Measurements from ENCODE around the gene SEMA4D.

Gene SEMA4D

GRCh38 chr9:89380437-89381307, 117.2 kb downstream of the SEMA4D start:
- Histone ChIP-seq H3K9ac (ENCODE audit: low read length) (no peak overlapping the region), H3K36me3 (replicated peaks; ENCODE audit: low read depth, low read length) (no peaks in the 10 kb centered on the region), H2AFZ (ENCODE audit: low read depth, low read length) (no peak overlapping the region), H3K79me2 (ENCODE audit: low read length) (no peaks in the 10 kb centered on the region), H3K4me2 (ENCODE audit: low read length) (no peak overlapping the region), H4K20me1 (ENCODE audit: insufficient read depth, low read length) (no peaks in the 10 kb centered on the region), H3K9me3 (ENCODE audit: insufficient read depth, low read length) (no peaks in the 10 kb centered on the region), H3K27ac (ENCODE audit: low read length) (no peak overlapping the region), H3K4me1 (ENCODE audit: low read length) (no peaks in the 10 kb centered on the region), H3K4me3 (ENCODE audit: low read length) (no peak overlapping the region), H3K27me3 (ENCODE audit: low read depth, low read length) (no peaks in the 10 kb centered on the region)
- TF ChIP-seq EZH2phosphoT487 (IDR thresholded peaks at IDR 0.05; ENCODE audit: low read depth) (no peak), CTCF (IDR thresholded peaks at IDR 0.05; ENCODE audit: low read depth, low read length) (no peak)

GRCh38 chr9:89379508-89380115, 118.3 kb downstream of the SEMA4D start:
- Histone ChIP-seq H3K27ac (ENCODE audit: low read length) (no peak overlapping the region), H3K9me3 (ENCODE audit: insufficient read depth, low read length) (no peaks in the 10 kb centered on the region), H3K4me1 (ENCODE audit: low read length) (peaks cover 6% of the 10 kb centered on the region), H3K9ac (ENCODE audit: low read length) (no peak overlapping the region), H3K4me2 (ENCODE audit: low read length) (no peak overlapping the region), H4K20me1 (ENCODE audit: insufficient read depth, low read length) (no peaks in the 10 kb centered on the region), H2AFZ (ENCODE audit: low read depth, low read length) (no peak overlapping the region), H3K36me3 (replicated peaks; ENCODE audit: low read depth, low read length) (no peaks in the 10 kb centered on the region), H3K79me2 (ENCODE audit: low read length) (no peaks in the 10 kb centered on the region), H3K27me3 (ENCODE audit: low read depth, low read length) (no peaks in the 10 kb centered on the region), H3K4me3 (ENCODE audit: low read length) (no peak overlapping the region)
- TF ChIP-seq CTCF (IDR thresholded peaks at IDR 0.05; ENCODE audit: low read depth, low read length) (no peak), EZH2phosphoT487 (IDR thresholded peaks at IDR 0.05; ENCODE audit: low read depth) (no peak)

- no peaks in the 10 kb centered on the region for H3K36me3 ChIP-seq (replicated peaks; ENCODE audit: low read depth, low read length)
- no peaks in the 10 kb centered on the region for H3K79me2 ChIP-seq (ENCODE audit: low read length)
- no peak overlapping the region for H3K4me3 ChIP-seq (ENCODE audit: low read length)
- H3K9me3 ChIP-seq (ENCODE audit: insufficient read depth, low read length), result no peaks in the 10 kb centered on the region
- peaks cover 6% of the 10 kb centered on the region for H3K4me1 ChIP-seq (ENCODE audit: low read length)
- H4K20me1 ChIP-seq (ENCODE audit: insufficient read depth, low read length), result no peaks in the 10 kb centered on the region
- H3K9ac ChIP-seq (ENCODE audit: low read length), result no peak overlapping the region
- no peak overlapping the region for H3K27ac ChIP-seq (ENCODE audit: low read length)
- TF ChIP-seq CTCF (IDR thresholded peaks at IDR 0.05; ENCODE audit: low read depth, low read length) (no peak), EZH2phosphoT487 (IDR thresholded peaks at IDR 0.05; ENCODE audit: low read depth) (no peak)
- no peak overlapping the region for H2AFZ ChIP-seq (ENCODE audit: low read depth, low read length)
- no peak overlapping the region for H3K4me2 ChIP-seq (ENCODE audit: low read length)
- H3K27me3 ChIP-seq (ENCODE audit: low read depth, low read length), result no peaks in the 10 kb centered on the region
Measured at GRCh38 chr9:89379031-89379430, 118.9 kb downstream of the SEMA4D start.

GRCh38 chr9:89378541-89378940, 119.4 kb downstream of the SEMA4D start:
- no peak overlapping the region for H3K27ac ChIP-seq (ENCODE audit: low read length)
- no peak overlapping the region for H2AFZ ChIP-seq (ENCODE audit: low read depth, low read length)
- H3K36me3 ChIP-seq (replicated peaks; ENCODE audit: low read depth, low read length), result no peaks in the 10 kb centered on the region
- H3K4me2 ChIP-seq (ENCODE audit: low read length), result no peak overlapping the region
- H3K9me3 ChIP-seq (ENCODE audit: insufficient read depth, low read length), result no peaks in the 10 kb centered on the region
- H3K4me3 ChIP-seq (ENCODE audit: low read length), result no peak overlapping the region
- H4K20me1 ChIP-seq (ENCODE audit: insufficient read depth, low read length), result no peaks in the 10 kb centered on the region
- H3K9ac ChIP-seq (ENCODE audit: low read length), result no peak overlapping the region
- peaks cover 6% of the 10 kb centered on the region for H3K4me1 ChIP-seq (ENCODE audit: low read length)
- no peaks in the 10 kb centered on the region for H3K27me3 ChIP-seq (ENCODE audit: low read depth, low read length)
- H3K79me2 ChIP-seq (ENCODE audit: low read length), result no peaks in the 10 kb centered on the region
- no peak for TF ChIP-seq CTCF (IDR thresholded peaks at IDR 0.05; ENCODE audit: low read depth, low read length)
- no peak for TF ChIP-seq EZH2phosphoT487 (IDR thresholded peaks at IDR 0.05; ENCODE audit: low read depth)
